Right lobe of liver (tissue), 4 donors: ENCODE data around the gene ANKRD18B.
"Not testable (repeated sequence)": the region's sequence is repeated elsewhere in the genome, so short reads cannot be mapped to it uniquely, and the experiment has no call there.

Experiments used
- CTCF ChIP-seq, 4 donors: fragments of 200-600 bp in 3 of 4; fragments of 450-650 bp in 1 of 4; IDR thresholded peaks; one replicate each; pipeline versions ENCODE4 v1.5.1 to v1.8.0; 2016 to 2022; ENCODE audit warnings: antibody characterized with exemption in 4 of 4, mild to moderate bottlenecking in 2 of 4
- POLR2A ChIP-seq: fragments of 450-650 bp; IDR thresholded peaks from one replicate; pipeline ENCODE4 v1.6.1; 2017; ENCODE audit warnings: antibody characterized with exemption, mild to moderate bottlenecking
- donor health status: DM: no; HTN: no; CAD: no.
- donor health status: DM: no; HTN: no; CAD: no.
- donor health status: DM: no; HTN: yes; CAD: no.

DNA sequence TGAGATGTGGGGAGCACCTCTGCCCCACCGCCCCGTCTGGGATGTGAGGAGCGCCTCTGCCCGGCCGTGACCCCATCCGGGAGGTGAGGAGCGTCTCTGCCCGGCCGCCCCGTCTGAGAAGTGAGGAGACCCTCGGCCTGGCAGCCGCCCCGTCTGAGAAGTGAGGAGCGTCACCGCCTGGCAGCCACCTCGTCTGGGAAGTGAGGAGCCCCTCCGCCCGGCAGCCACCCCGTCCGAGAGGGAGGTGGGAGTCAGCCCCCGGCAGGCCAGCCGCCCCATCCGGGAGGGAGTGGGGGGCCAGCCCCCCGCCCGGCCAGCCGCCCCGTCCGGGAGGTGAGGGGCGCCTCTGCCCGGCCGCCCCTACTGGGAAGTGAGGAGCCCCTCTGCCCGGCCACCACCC lies 76.9 kb downstream of the ANKRD18B start:
- not testable (repeated sequence) for TF ChIP-seq CTCF (IDR thresholded peaks at IDR 0.05); POLR2A
